ENCODE measurements around the gene HTATIP2. TPM values are rescaled to one million over a fixed set of nuclear protein-coding genes. Genes with fewer than 3 reads are reported as not detected.

The HTATIP2 gene
- total and polyA plus RNA-seq, 9 of the 15 experiments (the other 6 are each of a cell fraction or from before 2014, with no cell fraction given) = 48.3 to 90.9 (median 64.4) TPM

GRCh38 chr11:20415432-20415831 is 51.9 kb downstream of the HTATIP2 start:
- peaks cover 82% of the 10 kb centered on the region for H3K36me3 ChIP-seq (ENCODE audit: control insufficient read depth, insufficient read depth, low read length)
- no peak for TF ChIP-seq NFE2 (IDR thresholded peaks at IDR 0.05; ENCODE audit: low read depth)
- TF ChIP-seq CTCFL (IDR thresholded peaks at IDR 0.05; ENCODE audit: borderline replicate concordance, insufficient read depth, low read depth, low read length, poor library complexity, severe bottlenecking) = no peak
- TF ChIP-seq RBM22 (IDR thresholded peaks at IDR 0.05; ENCODE audit: low read depth, low read length, poor library complexity, severe bottlenecking) = no peak
- TF ChIP-seq CEBPZ (IDR thresholded peaks at IDR 0.05; ENCODE audit: borderline replicate concordance, low read depth, low read length) = no peak
- no peak for TF ChIP-seq SNRNP70 (optimal IDR thresholded peaks at IDR 0.05; ENCODE audit: low read depth, low read length)
- no peak for TF ChIP-seq ZNF655 (CRISPR knock-in tag; IDR thresholded peaks at IDR 0.05)
- TF ChIP-seq XRCC3 (IDR thresholded peaks at IDR 0.05) = no peak
- TF ChIP-seq ZNF324 (CRISPR knock-in tag; IDR thresholded peaks at IDR 0.05) = no peak
- no peak for TF ChIP-seq MCM5 (IDR thresholded peaks at IDR 0.05; ENCODE audit: low read depth)
- no peak for TF ChIP-seq ATF1 (CRISPR knock-in tag; IDR thresholded peaks at IDR 0.05)
- TF ChIP-seq ATF1 (tag; IDR thresholded peaks at IDR 0.05) = no peak
- no peak for TF ChIP-seq FOXK1 (CRISPR knock-in tag; IDR thresholded peaks at IDR 0.05; ENCODE audit: borderline replicate concordance)
- TF ChIP-seq GTF2F1 (IDR thresholded peaks at IDR 0.05; ENCODE audit: low read depth, low read length) = no peak
- TF ChIP-seq ZFP91 (CRISPR knock-in tag; IDR thresholded peaks at IDR 0.05) = no peak
- TF ChIP-seq MLX (CRISPR knock-in tag; conservative IDR thresholded peaks at IDR 0.05) = no peak

More at GRCh38 chr11:20415432-20415831, 51.9 kb downstream of the HTATIP2 start:
- Histone ChIP-seq H3K4me1 (replicated peaks in 1 of 2; ENCODE audit: control insufficient read depth in 2 of 2, insufficient read depth in 2 of 2, low read length in 2 of 2) (peaks cover 0 to under 1% of the 10 kb centered on the region in 2 experiments; a peak in 3 of 5 replicates), H3K79me2 (ENCODE audit: control insufficient read depth, insufficient read depth, low read length) (no peaks in the 10 kb centered on the region; the same call in 2 of the 3 replicates), H3K9me3 (replicated peaks; ENCODE audit: control insufficient read depth, insufficient read depth, low read depth, low read length) (no peaks in the 10 kb centered on the region), H3K4me3 (no peak overlapping the region), H3K9ac (ENCODE audit: insufficient read depth in 1 of 2, low read depth in 2 of 2, low read length in 2 of 2) (no peak overlapping the region), H4K20me1 (replicated peaks; ENCODE audit: control insufficient read depth, insufficient read depth, low read length) (no peaks in the 10 kb centered on the region), H3K27me3 (ENCODE audit: control insufficient read depth in 2 of 2, insufficient read depth in 2 of 2, low read length in 2 of 2) (no peaks in the 10 kb centered on the region), H3K9me1 (ENCODE audit: control insufficient read depth, insufficient read depth, low read length) (no peaks in the 10 kb centered on the region), H3K27ac (ENCODE audit: extremely low read depth, low read depth, low read length) (no peak overlapping the region), H2AFZ (ENCODE audit: low read depth, low read length) (no peak overlapping the region), H3K4me2 (ENCODE audit: insufficient read depth, low read length) (no peak overlapping the region)
- ATAC-seq (no peak), DNase-seq (ENCODE audit: extremely low read depth in 1 of 4, low spot score in 3 of 4) (no peak), FAIRE-seq (no peak)
- in situ Hi-C loops (cut with MboI) = no loop called here
- no TSS peak for BruUV-seq (replicated peaks)
- POLR2A ChIA-PET = interaction anchor here (2.0 kb wide), 1 partner anchor 18 kb away, joined by 6 read pairs; no protein-coding TSS in a partner anchor
- intact Hi-C loops (cut with micrococcal nuclease) = no loop called here
- CTCF ChIA-PET (ENCODE audit: low intra/inter-chr PET ratio) = no interaction called here

All from K562 (cell line).